ENCODE results near the gene CCDC74B.
"Not testable (repeated sequence)": the region's sequence is repeated elsewhere in the genome, so short reads cannot be mapped to it uniquely, and the experiment has no call there.

The CCDC74B gene

DNA sequence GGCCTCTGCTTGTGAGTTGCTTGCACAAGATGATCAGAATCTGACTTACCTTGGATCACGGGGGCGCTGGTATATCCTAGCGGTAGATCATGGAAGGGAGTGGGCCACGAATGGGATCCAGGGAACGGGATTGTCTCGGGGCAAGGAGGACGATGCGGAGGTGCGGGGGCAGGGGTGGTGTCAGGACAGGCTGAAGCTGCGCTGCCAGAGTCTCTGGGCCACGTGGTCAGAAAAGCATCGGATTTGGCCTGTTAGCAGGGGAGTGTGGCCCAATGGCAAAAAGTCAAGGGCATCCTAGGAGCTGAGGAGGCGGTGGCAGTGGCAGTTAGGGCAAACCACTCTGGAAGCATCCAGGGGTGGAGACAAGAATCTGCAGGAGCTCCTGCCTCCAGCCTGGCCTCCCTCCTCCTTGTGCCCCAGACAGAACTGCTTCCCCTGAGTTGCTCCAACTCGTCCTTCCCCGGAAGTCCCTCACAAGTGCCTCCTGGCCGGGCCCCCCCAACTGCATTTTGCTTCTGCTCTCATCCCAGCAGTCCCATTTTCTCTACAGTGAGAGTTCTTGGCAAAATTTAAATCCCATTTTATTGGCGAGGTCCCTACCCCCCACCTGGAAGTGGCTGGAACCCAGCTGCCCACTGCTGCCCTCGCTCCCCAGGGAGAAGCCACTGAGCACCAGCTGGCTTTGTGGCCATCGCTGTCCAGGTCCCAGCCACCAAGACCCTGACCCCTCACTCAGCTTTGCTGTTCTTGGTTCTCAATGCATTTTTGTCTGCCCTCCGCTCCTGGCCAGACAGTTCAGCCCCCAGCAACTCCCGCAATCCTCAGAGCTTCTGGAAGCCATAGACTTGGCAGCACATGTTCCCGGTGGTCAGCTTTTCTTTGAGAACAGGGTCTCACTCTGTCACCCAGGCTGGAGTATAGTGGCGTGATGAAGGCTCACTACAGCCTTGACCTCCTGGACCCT lies 5.6 kb upstream of the CCDC74B start:
- DNase-seq (ENCODE audit: low spot score) = no peak

DNA sequence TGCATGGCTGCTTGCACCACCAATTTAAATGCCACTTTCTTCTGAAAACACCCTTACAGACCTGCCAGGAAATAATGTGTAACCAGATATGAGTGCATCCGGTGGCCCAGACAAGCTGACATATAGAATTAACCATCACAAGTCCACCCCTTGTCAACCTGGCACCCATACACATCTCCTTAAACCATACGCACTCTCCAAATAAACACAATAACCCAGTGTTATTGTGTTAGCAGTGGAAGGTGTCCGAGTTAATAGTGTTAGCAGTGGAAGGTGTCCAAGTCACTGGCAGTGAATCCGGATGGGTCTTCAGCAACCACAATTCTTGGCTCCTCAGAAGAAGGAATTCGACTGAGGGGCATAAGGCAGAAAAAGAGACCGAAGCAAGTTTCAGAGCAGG lies 3.6 kb upstream of the CCDC74B start:
- DNase-seq (ENCODE audit: low spot score) = not testable (repeated sequence)

DNA sequence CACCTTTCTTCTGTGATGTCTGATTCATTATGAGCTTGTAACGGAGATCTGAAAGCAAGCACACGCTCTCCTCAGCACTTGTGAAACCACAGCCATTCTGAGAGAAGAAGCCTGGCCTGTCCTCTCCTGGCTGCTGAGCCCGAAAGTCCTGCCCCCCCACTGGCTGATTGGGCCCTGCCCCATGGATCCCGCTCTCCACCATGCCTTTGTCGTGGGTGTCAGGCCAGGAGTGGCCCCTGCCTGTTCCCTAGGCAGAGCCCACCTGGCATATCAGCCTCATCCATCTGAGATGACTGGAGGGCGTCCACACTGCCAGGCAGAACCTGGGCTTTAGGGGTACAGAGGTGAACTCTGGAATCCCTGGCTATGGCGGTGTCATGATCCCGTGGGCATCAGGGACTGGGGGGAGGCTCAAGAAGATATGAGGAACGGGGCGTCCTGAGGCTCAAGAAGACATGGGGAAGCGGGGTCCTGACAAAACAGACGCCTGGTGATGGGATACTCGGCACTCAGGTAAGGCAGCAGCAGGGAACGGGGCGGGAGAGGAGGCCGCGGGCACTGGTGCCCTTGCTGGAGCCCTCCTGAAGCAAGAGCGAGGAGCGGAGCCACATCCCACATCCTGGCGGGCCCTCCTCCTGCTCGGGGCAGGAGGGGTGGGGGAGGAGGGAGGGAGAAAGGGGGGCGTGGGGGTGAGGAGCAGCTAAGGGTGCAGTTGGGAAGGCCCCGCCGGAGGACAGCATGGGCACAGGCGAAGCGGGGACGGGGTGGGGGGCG lies 1.5 kb downstream of the CCDC74B start:
- DNase-seq (ENCODE audit: low spot score) = not testable (repeated sequence)

DNA sequence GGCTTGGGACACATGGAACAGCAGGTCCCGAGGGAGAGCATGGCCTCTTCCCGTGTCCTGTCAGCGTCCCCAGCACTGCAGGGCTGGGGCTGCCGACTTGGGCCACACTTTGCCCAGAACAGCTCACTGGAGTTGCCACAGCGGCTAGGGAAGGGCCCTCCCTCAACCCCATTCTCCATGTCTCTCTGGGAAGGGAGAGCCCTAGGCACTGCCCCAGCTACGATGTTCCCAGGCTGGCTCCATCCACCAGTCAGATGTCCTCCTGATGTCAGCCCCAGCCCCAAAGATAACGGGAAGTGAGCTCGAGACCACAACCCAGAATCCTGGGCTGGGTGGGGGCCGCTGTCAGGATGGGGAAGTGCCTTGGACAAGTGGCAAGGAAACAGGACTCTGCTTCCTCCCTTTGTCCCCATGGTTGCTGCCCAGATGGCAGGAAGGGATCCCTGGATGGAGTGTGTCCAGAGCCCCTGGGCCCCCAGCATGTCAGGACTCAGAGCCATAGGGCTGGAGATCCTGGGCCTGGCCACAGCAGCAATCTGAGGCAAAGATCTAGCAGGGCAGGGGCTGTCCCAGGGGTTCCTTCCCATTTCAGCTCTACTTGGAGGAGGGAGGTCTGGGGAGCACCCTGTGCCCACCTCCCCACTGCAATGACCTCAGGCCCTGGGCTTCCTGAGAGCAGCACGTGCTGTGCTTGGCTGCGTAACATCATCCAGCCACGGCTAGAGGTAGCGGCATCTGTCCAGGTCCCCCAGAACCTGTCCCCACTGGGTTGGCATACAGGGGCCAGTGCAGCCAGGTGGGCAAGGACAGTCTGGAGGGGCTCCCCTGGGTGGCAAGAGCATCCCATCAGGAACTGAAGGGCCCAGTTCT lies 2.3 kb downstream of the CCDC74B start:
- DNase-seq (ENCODE audit: low spot score) = not testable (repeated sequence)

DNA sequence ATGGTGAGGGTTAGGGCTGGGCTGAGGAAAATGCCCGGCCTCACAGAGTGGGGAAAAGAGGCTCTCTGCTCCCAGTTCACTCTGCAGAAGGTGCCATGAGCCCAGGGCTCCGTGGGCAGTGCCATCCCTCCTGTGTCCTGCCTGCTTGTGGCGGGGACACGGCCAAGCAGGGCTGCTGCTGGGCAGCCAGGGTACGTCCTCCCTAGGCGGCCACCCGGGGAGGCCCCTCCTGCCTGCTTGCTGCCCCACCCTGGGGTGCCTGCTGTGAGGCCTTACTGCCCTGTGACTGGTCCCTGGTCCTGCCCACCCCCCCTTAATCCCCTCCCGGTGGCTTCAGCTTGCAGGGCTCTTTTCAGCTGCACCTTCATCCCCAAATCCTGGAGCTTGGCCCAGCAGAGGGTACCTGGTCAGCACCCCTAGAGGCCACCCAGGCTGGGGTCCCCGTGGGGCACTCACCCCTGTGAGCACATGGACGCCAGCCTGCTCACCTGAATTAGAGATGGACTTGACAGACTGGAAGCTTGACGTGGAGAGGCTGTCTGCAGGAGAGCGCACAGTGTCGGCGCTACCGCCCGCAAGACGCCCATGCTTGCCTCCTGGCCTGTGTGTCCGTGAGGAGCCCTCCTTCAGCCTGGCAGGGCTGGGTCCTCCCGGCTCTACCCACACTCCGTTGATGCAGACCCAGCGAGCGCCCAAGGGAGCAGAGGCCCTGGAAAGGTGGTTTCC lies 3.1 kb downstream of the CCDC74B start:
- DNase-seq (ENCODE audit: low spot score) = not testable (repeated sequence)

DNA sequence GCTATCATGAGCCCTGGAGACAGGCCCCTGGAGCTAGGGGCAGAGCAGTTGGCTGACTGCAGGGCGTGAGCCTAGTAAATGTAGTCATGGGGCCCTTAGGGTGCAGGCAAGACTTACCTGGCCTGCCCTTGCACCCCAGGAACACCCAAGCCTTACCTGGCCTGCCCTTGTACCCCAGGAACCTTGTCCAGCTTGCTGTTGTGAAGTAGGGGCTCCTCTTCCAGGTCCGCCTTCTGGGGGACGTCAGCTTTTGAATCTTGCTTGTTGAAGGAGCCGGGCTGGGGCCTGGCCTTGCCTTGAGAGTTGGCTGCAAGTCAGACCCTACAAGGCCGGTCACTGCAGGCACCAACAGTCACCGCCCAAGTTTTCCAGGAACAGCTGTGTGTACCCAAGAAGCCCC lies 3.9 kb downstream of the CCDC74B start:
- not testable (repeated sequence) for DNase-seq (ENCODE audit: low spot score)

DNA sequence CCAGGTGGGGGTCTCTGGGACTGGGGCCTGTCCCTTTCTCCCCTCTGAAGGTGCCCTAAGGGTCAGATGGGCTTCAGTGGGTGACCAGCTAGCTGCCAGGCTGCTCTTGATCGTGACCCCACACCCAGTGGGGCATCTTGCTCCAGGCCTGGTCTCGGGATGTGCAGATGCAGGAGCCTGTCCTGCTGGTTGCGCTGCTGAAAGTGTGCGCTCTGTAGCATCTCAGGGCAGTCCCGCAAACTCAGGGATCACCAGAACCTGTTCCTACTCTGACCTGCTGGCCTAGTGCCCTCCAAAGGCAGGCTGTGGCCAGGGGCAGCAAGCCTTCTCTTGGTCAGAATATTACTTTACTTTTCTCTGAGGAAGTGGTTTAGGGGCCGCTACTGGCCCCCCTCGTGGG lies 4.4 kb downstream of the CCDC74B start:
- DNase-seq (ENCODE audit: low spot score) = not testable (repeated sequence)

DNA sequence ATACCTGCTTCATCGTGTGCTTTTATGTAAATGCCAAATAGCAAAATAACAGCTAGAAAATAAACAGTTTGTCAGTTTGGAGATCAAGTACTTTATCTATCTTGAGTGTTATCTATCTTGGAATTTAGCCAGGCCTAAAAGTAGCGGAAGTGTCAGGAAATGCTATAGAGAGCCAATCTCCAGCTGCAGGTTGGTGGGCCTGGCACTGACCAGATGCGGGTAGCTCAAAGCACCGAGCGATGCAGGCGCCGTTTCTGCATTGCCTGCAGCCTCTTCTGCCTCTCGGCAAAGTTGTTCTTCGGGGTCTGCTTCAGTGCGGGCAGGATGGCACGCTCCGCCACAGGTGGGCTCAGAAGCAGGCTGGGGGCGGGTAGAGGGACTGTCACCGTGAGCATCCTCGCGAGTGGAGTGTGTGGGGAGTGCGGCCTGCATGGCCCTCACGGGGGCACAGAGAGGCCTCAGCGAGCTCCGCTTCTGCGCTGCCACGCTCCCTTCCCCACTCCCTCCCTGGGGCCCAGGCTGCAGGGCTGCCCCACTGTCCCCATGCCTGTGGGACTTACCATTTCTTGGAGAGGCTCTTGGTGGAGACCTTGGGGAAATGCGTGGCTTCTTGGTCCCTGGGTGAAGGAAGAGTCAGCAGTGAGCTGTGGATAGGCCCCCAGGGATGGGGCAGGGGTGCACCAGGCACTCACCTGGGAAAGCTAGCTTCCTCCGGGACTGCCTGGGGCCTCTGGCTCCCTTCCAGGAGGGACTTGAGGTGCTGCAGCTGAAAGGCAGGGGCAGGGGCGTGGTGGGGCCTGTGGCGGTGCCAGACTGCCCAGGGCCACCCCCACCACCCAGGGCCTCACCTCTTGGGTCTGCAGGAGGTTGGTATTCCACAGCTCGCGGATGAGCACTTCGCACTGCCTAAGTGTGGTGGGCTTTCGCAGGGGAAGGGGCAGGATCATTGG lies 5.3 kb downstream of the CCDC74B start:
- DNase-seq (ENCODE audit: low spot score) = not testable (repeated sequence)

DNA sequence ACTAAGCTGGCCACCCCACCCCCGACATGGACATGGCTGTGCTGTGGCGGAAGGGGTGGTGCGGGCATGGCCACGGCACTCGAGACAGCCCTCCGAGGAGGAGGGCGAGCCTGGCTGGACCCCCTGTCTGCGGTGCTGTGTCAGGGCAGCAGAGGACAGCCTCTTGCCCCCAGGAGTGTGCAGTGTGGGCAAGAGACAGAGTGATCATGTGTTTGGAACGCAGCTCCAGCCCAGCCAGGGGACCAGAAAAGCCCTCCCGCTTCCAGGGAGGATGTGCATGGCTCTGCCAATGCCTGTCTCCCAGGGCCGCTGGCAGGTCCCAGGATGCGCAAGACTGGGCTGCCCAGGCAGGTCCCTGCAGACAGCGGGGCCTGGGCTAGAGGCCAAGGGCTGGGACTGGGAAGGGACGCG lies 6.1 kb downstream of the CCDC74B start:
- not testable (repeated sequence) for DNase-seq (ENCODE audit: low spot score)

DNA sequence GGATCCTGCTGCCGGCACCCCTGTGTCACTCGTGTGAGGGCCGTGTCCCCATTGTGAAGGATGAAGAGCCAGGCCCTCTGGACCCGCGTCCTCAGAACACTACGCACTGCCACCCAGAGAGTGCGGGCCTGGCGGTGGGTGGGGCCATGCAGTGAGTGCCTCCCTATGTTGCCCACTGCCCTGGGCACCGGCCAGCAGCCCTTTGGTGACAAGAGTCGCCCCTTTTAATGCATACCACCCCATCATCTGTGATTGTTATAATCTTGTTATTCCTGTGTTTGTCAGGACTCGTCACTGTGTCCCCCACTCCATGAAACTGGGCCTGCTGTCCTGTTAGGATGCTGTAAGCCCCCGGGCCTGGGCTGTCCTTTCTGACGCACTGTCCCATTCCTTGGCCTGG lies 6.6 kb downstream of the CCDC74B start:
- DNase-seq (ENCODE audit: low spot score) = not testable (repeated sequence)

DNA sequence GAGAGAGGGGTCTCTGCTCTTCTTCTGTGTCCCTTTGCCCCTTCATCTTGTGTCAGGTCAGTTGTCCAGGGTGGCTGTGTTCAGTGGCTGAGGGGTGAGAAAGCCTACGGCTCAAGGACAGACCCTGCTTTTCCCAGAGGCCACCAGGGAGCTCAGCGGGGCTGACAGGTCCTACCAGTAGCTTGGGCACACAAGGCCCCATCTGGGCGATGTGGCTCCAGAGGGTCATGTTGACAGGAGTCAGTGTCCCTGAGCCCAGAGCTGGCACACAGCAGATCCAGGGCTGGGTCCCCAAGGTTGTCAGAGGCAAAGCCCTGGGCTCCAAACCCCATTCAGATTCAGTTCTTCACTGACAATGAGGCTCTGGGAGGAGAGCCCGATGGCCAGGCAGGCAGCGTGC lies 7.8 kb downstream of the CCDC74B start:
- not testable (repeated sequence) for DNase-seq (ENCODE audit: low spot score)

DNA sequence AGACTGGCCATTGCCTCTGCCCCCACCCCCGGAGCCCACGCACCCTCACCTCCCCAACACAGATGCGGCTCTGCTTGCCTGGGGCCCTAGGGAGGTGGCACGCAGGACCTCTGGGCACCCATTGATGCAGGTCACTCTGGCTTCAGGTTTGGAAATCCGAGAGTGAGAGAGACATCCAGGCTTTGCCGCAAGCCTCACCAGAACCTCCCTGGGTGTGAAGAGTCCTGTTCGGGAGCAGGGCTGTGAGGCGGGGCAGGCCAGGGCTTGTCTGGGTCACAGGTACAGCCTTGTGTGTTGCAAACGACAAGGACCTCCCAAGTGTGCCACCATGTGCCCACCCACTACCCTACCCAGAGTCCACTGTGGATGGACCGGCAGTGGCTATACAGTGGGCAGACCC lies 8.4 kb downstream of the CCDC74B start:
- not testable (repeated sequence) for DNase-seq (ENCODE audit: low spot score)

DNA sequence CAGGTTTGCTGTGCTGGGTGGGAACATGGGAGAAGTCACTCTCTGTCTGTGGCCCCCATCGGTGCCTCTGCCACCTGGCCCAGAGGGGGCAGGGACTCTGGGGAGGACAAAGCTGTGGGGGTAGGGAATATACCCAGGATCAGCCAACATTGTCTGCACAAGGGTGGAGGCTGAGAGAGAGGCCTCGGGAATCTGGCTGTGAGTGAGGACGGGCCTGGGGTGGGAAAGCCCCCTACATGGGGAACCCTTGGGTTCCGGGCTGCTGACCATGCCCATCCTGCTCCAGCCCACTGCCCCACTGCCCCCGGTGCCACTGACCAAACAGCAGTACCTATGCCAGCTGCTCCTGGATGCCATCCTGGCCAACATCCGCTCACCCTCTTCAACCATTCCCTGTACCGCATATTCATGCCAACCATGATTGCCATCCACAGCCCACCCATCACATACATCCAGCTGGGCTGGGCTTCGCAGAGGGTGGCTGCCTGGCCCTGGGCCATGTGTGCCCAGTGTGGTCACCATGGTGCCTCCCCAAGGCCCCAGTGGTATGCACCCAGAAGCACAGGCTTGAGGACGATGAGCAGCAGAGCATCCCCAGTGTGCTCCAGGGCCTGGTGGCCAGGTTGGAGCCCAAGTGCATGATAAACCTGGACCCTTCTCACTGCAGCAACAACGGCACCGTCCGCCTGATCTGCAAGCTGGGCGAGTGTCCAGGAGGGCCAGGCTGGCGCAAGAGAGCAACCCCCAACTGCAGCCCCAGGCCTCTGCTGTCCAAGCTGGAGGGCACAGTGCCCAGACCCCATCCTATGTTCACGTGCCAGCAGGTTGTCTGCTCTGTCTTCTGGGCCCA lies 9.0 kb downstream of the CCDC74B start:
- DNase-seq (ENCODE audit: low spot score) = no peak

DNA sequence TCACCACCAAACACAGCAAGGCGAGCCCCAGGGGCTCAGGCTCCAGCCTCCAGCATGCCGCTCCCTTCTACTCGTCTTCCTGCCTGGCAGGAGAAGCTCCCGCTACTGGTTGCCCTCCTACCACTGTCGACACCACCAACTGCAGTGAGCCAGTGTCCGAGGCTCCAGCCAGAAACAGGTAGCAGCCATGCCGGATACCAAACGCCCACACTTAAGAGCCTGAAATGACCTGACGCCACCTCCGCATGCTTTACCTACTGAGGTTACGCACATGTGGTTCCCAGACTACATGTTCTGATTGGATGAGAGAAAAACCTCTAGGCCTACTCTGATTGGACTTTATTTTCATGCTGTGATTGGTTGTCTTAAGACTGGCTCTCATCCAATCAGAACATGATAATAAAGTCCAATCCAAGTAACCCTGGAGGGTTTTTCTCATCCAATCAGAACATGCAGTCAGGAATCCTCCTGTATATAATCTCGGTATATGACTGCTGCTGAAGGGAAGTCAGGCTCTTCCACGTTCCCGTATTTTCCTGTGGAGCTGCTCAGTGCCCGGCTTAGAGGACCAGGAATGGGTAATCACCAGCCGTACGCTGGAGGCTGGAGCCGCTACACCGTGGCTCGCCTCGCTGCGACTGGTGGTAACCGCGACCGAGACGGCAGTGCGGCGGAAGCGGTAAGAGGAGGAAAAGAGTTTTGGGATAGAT lies 15.6 kb downstream of the CCDC74B start, which contains the start of gene POTEF:
POTEF (minus strand) TSS at position 103 of the 710 bp plus-strand sequence. CDS start 8,707 bp downstream, outside the sequence.
- DNase-seq (ENCODE audit: low spot score) = not testable (repeated sequence)

DNA sequence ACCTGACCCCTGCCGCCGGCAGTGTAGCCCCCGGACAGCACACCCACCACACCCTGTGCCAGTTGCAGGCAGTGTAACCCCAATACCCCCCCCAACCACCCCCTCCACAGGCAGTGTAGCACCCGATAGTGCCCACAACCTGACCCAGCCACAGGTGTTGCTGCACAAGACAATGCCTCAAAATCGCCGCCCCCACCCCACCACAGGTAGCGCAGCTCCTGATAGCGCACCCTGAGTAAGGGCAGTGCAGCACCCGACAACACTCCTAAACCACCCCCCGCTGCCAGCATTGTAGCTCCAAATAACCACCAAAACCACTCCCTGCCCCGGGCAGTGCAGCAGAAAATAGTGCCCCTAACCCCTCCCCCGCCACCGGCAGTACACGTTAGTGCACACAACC lies 16.4 kb downstream of the CCDC74B start:
- not testable (repeated sequence) for DNase-seq (ENCODE audit: low spot score)

DNA sequence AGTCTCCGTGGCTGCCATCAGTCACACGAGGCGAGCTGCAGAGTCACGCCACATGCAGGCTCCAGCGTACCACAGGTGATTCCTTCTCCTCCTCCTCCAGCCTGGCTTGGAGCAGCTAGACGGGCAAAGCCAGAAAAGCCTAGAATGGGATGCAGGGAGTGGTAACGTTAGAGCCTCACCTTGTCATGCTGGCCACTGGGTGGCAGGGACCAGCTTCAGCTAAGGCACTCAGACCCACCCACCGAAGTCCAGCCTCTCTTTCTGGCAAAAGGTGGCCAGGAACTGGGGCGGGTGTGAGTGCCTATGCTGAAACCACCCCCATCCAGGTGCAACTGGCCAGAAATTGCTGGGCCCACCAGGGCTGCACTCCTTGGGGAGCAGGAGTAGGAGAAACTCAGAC lies 17.2 kb downstream of the CCDC74B start:
- not testable (repeated sequence) for DNase-seq (ENCODE audit: low spot score)

DNA sequence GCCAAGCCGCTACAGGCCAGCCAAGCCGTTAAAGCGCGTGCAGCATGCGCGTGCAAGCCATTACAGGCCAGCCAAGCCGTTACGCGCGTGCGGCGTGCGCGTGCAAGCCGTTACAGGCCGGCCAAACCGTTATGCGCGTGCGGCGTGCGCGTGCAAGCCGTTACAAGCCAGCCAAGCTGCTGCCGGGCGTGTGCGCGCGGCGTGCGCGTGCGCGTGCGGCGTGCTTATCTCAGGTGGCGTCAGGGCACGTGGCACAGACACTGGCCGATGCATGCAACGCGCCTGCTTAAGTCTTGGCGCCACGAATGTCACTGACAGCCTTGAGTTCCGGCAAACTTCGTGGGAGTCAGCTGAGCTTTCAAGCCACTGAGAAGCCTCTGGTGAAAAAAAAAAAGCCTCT lies 24.0 kb downstream of the CCDC74B start:
- DNase-seq (ENCODE audit: low spot score) = not testable (repeated sequence)
